Naive B cell (primary cell): ENCODE results near the gene IL17RA. TPM values are rescaled to one million over a fixed set of nuclear protein-coding genes. Genes with fewer than 3 reads are reported as not detected.
A peak's percentile ranks its signal among the peaks of the same experiment; 100 is the strongest.

Experiments used
- ATAC-seq, 2 donors: fragments of 150-1000 bp; cut with Tn5 transposase; 2 replicates each; pipeline ENCODE4 v1.10.0; 2021; ENCODE audit warnings: low read depth in 2 of 2, mild to moderate bottlenecking in 2 of 2, moderate library complexity in 2 of 2
- DNase-seq: peaks from one replicate; pipeline ENCODE4 v3.0.0; 2022
- H3K27ac Mint-ChIP-seq, 6 donors: one replicate each; pipeline ENCODE4 v1.8.0; 2020 to 2022; ENCODE audit warnings: mild to moderate bottlenecking in 6 of 6, mixed read lengths in 6 of 6, moderate library complexity in 5 of 6, inconsistent platforms in 2 of 6
- H3K27me3 Mint-ChIP-seq, 3 donors: one replicate each; pipeline ENCODE4 v1.8.0; 2021 to 2022; ENCODE audit warnings: mixed read lengths in 3 of 3, mild to moderate bottlenecking in 1 of 3
- H3K36me3 Mint-ChIP-seq, 2 donors: one replicate each; pipeline ENCODE4 v1.8.0; 2020 to 2022; ENCODE audit warnings: mixed read lengths in 2 of 2, inconsistent platforms in 1 of 2, mild to moderate bottlenecking in 1 of 2
- H3K4me1 Mint-ChIP-seq, 3 donors: one replicate each; pipeline ENCODE4 v1.8.0; 2020 to 2022; ENCODE audit warnings: mixed read lengths in 3 of 3, inconsistent platforms in 1 of 3, mild to moderate bottlenecking in 1 of 3, moderate library complexity in 1 of 3
- H3K4me3 Mint-ChIP-seq, 8 donors: one replicate each; pipeline ENCODE4 v1.8.0; 2020 to 2022; ENCODE audit warnings: mild to moderate bottlenecking in 8 of 8, mixed read lengths in 8 of 8, moderate library complexity in 8 of 8, inconsistent platforms in 2 of 8
- H3K9me3 Mint-ChIP-seq, 7 donors: one replicate each; pipeline ENCODE4 v1.8.0; 2020 to 2022; ENCODE audit warnings: mixed read lengths in 7 of 7, mild to moderate bottlenecking in 5 of 7, inconsistent platforms in 2 of 7, moderate library complexity in 1 of 7
- polyA plus RNA-seq, 6 donors: library from polyadenylated mRNA; unstranded; fragments of 300-500 nt; fragmentation: Illumina TruSeq; gene quantifications; one replicate each; pipeline ENCODE4 v1.2.3, GENCODE V29; 2021; ENCODE audit warnings: low read depth in 6 of 6

The IL17RA gene
- polyA plus RNA-seq, 6 donors from 2014 or later: 6.4 to 14.7 (median 9.2) TPM

DNA sequence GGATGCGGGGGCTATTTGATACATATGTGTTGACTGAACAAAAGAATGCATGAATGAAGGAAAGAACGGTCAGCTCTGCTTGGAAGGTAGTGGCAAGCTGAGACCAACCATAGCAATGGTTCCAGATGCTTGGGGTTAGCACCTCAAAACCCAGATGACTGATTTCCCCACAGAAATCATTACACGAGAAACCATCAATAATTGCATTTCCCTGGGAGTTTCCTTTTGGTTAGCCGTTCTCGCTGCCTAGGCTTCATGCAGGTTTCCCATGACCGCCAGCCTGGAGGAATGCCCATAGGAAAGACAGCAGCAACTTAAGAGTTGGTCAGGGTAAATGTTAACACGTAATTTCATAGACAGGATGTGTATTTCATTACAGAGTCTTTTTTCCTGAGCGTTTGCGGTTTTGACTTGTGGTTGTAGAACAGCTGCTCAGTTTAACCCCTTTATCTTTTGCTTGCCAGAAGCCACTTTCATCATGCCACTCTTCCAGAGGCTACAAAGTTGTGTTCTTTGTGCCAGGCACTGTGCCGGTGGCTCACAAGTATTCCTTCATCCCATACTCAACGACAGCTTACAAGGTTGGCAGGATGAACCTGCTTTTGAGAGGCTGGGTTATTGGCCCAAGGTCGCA is 2.8 kb downstream of the IL17RA start:
- Mint-ChIP-seq H3K36me3 (no peaks in the 10 kb centered on the region), H3K4me1 (peaks cover 42 to 52% (median 47%) of the 10 kb centered on the region in 3 donors), H3K27ac (peak overlapping the region; percentile 13 to 84 (median 58)), H3K4me3 (peak overlapping the region; percentile 52 to 90 (median 88)), H3K9me3 (no peaks in the 10 kb centered on the region), H3K27me3 (no peaks in the 10 kb centered on the region)
- DNase-seq: peak; percentile 57
- peak; percentile 14 for ATAC-seq

DNA sequence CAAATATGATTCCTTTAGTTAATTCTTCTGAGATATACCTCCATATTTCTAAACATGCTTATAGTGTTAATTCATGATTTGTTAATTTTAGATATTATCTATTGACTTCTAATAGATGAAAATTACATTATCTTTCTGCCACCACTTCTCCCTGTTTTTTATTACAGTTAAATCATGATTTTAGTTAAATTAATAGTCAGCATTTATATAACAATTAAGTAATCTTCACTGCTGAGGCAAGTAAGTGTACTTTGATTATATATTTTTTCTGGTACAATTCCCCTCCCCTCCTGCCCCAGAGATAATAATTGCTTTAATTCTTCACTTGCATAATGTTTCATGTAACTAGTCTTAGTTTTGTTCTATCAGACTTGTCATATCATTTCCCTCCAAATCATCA is 5.8 kb downstream of the IL17RA start:
- Mint-ChIP-seq H3K36me3 (no peaks in the 10 kb centered on the region), H3K9me3 (no peaks in the 10 kb centered on the region), H3K4me1 (peaks cover 30 to 49% (median 42%) of the 10 kb centered on the region in 3 donors), H3K27me3 (no peaks in the 10 kb centered on the region), H3K27ac (no peak overlapping the region), H3K4me3 (no peak overlapping the region)
- no peak for ATAC-seq
- DNase-seq: no peak

DNA sequence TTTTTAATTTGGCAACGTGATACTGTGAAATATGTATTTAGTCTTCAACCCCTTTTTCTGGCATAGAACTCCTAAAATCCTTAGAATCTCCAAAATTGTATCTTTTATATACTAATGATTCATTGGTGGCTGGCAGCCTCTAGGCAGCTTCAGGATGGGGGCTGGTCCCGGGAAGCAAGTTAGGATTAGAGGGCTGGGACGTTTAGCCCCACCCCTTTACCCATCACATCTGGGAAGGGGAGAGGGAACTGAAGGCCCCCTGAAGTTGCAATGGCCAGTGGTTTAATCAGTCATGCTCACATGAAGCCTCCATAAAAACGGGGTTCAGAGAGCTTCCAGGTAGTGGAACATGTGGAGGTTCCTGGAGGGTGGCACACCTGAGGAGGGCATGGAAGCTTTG is 7.1 kb downstream of the IL17RA start:
- Mint-ChIP-seq H3K27ac (no peak overlapping the region), H3K36me3 (no peaks in the 10 kb centered on the region), H3K9me3 (no peaks in the 10 kb centered on the region), H3K4me1 (peaks cover 20 to 38% (median 34%) of the 10 kb centered on the region in 3 donors), H3K4me3 (peak overlapping the region in 1 of 8 donors; percentile 37), H3K27me3 (no peaks in the 10 kb centered on the region)
- no peak for DNase-seq
- ATAC-seq: no peak

DNA sequence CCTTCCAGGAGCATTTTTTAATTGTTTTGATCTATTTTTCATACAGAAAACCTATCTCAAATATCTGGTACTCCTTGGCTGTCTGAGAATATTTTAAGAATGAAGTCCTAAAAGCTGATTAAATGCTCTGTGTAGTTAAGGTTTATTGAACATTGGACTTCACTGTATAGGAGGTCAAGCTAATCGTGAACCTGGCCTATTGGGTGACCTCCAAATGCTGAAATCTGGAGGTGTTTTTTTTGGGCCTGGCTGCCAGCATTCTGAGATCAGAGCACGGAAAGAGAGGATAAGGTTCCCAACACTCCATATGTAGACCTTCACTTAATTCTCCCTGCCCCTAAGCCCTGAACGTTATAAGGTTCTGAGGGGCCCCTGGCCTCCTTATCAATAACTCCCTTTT is 8.3 kb downstream of the IL17RA start:
- H3K4me3 Mint-ChIP-seq: no peak overlapping the region
- DNase-seq (no peak), ATAC-seq (no peak)
- no peaks in the 10 kb centered on the region for H3K9me3 Mint-ChIP-seq
- no peaks in the 10 kb centered on the region for H3K36me3 Mint-ChIP-seq
- H3K4me1 Mint-ChIP-seq: peaks cover 16 to 37% (median 33%) of the 10 kb centered on the region in 3 donors
- peak overlapping the region in 2 of 6 donors; percentile 12 to 60 for H3K27ac Mint-ChIP-seq
- H3K27me3 Mint-ChIP-seq: no peaks in the 10 kb centered on the region

DNA sequence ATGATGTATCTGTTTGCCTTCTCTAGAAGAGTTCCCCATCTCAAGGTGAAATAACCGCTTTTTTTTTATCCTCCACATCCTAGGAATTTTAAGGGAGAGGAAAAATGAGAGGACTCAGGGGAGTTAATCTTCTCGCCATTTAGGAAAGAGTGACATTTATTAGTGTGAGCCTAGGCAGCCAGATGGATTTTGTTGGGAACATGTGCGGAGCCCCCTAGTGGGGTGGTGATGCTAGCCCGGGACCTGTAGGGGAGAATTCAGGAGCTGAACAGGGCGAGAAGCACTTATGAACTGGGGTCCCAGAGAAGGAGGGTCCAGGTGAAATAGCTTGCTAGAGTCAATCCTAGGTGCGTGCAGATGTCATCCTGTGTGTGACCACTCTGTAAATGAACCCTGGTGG is 10.7 kb downstream of the IL17RA start:
- Mint-ChIP-seq H3K4me3 (no peak overlapping the region), H3K4me1 (peaks cover 25 to 41% (median 40%) of the 10 kb centered on the region in 3 donors), H3K27me3 (no peaks in the 10 kb centered on the region), H3K27ac (peak overlapping the region in 2 of 6 donors; percentile 13 to 30), H3K36me3 (peaks cover 0 to 8% of the 10 kb centered on the region in 2 donors), H3K9me3 (no peaks in the 10 kb centered on the region)
- ATAC-seq: no peak
- no peak for DNase-seq

DNA sequence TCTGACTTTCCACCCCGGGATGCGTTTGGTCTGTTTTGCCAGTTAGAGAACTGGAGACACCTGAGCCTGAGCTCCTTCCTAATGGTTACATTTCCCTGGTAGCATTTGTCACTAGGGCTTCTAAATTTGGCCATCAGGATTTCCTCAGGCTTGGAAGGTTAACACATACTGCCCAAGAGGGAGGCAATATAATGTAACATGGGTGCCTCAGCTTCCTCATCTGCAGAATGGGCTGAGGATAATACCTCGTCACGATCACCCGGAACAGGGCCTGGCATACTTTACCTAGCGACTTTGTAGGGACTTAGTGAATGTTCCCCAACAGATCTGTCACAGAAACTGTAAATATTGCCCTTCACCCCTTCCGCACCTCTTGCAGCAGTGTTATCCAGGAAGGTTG is 11.3 kb downstream of the IL17RA start:
- Mint-ChIP-seq H3K4me1 (peaks cover 25 to 38% (median 36%) of the 10 kb centered on the region in 3 donors), H3K27me3 (no peaks in the 10 kb centered on the region), H3K27ac (no peak overlapping the region), H3K9me3 (no peaks in the 10 kb centered on the region), H3K4me3 (no peak overlapping the region), H3K36me3 (peaks cover 4 to 13% of the 10 kb centered on the region in 2 donors)
- ATAC-seq (no peak), DNase-seq (no peak)

DNA sequence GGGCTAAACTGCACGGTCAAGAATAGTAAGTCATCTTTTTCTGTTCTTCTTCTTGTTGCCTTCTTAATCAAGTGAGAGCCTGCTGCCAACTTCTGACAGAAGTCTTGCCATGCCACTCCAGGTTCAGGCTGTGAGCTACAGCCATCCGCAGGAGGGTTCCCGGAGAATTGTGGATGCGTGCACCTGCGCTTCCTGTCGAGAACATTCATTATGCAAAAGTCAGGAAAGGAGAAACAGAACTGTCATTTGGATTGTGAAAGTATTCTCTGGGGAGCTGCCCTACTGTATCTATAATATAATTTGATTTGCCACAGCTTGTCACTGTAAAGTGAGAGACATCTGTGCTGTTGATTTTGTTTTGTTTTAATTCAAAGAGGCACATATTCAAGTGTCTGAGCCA is 12.3 kb downstream of the IL17RA start:
- H3K27me3 Mint-ChIP-seq: no peaks in the 10 kb centered on the region
- no peak for DNase-seq
- peaks cover 25 to 36% (median 31%) of the 10 kb centered on the region in 3 donors for H3K4me1 Mint-ChIP-seq
- no peak for ATAC-seq
- H3K27ac Mint-ChIP-seq: peak overlapping the region in 5 of 6 donors; percentile 43 to 96 (median 88)
- H3K9me3 Mint-ChIP-seq: no peaks in the 10 kb centered on the region
- peaks cover 10 to 23% of the 10 kb centered on the region in 2 donors for H3K36me3 Mint-ChIP-seq
- peak overlapping the region in 1 of 8 donors; percentile 9 for H3K4me3 Mint-ChIP-seq

DNA sequence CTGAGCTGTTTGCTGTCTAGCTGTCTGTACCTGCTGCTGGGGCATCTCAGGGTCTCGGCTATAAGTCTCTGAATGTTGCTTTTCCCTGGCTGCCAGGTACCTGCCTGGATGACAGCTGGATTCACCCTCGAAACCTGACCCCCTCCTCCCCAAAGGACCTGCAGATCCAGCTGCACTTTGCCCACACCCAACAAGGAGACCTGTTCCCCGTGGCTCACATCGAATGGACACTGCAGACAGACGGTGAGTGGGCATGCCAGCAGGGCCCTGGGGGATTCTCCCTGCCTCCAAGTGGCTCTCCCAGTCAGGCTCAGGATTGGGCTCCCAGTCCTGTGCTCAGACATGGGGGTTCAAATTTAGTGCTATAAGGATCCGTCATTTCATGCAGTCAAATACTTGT is 12.9 kb downstream of the IL17RA start:
- peak overlapping the region in 2 of 6 donors; percentile 44 to 54 for H3K27ac Mint-ChIP-seq
- no peaks in the 10 kb centered on the region for H3K9me3 Mint-ChIP-seq
- no peaks in the 10 kb centered on the region for H3K27me3 Mint-ChIP-seq
- H3K4me1 Mint-ChIP-seq: peaks cover 25 to 32% (median 31%) of the 10 kb centered on the region in 3 donors
- no peak overlapping the region for H3K4me3 Mint-ChIP-seq
- DNase-seq (no peak), ATAC-seq (no peak)
- H3K36me3 Mint-ChIP-seq: peaks cover 14 to 29% of the 10 kb centered on the region in 2 donors

DNA sequence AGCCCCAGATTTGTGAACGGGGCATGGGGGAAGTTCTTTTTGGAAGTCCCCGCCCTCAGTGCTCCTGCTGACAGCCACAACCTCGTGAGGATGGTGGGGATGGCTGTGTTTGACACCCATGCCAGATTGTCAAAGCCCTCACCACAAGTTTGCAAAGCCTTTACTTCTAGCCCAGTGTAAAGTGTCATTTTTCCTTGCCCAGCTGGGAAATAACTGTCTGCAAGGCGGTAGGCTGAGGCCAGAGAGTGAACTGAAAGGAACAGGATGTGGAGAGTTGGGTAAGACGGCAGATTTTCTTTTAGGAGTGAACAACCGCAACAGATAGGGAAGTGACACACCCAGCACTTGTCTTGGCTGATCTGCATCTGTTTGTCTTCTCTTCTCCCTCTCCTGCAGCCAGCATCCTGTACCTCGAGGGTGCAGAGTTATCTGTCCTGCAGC is 13.6 kb downstream of the IL17RA start:
- Mint-ChIP-seq H3K36me3 (peaks cover 14 to 33% of the 10 kb centered on the region in 2 donors), H3K27ac (peak overlapping the region in 2 of 6 donors; percentile 16 to 57), H3K27me3 (no peaks in the 10 kb centered on the region), H3K9me3 (no peaks in the 10 kb centered on the region), H3K4me3 (peak overlapping the region in 5 of 8 donors; percentile 9 to 59 (median 46)), H3K4me1 (peaks cover 27 to 31% (median 28%) of the 10 kb centered on the region in 3 donors)
- DNase-seq (no peak), ATAC-seq (peak; percentile 61 to 73)

DNA sequence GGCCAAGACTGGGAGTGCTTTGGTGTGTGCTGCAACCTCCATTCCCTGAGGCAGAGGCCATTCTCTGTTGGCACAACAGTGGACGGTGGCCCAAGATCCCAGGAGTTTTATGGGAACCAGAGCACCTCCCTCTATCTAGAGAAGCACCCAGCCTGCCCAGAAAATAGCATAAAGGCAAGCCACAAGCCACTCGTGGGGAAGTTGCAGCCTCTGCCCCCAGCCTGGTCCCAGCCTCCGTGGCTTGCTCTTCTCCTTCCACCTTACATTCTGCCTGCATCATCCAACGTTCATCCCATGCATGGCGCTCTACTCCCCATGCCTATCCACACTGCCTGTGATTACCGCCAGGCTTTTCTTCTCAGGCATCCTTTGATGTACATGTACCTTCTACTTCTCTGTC is 15.8 kb downstream of the IL17RA start:
- H3K27me3 Mint-ChIP-seq: no peaks in the 10 kb centered on the region
- H3K4me1 Mint-ChIP-seq: peaks cover 23 to 31% (median 28%) of the 10 kb centered on the region in 3 donors
- ATAC-seq: no peak
- peaks cover 14 to 36% of the 10 kb centered on the region in 2 donors for H3K36me3 Mint-ChIP-seq
- H3K27ac Mint-ChIP-seq: peak overlapping the region in 2 of 6 donors; percentile 96
- no peaks in the 10 kb centered on the region for H3K9me3 Mint-ChIP-seq
- no peak for DNase-seq
- H3K4me3 Mint-ChIP-seq: no peak overlapping the region

DNA sequence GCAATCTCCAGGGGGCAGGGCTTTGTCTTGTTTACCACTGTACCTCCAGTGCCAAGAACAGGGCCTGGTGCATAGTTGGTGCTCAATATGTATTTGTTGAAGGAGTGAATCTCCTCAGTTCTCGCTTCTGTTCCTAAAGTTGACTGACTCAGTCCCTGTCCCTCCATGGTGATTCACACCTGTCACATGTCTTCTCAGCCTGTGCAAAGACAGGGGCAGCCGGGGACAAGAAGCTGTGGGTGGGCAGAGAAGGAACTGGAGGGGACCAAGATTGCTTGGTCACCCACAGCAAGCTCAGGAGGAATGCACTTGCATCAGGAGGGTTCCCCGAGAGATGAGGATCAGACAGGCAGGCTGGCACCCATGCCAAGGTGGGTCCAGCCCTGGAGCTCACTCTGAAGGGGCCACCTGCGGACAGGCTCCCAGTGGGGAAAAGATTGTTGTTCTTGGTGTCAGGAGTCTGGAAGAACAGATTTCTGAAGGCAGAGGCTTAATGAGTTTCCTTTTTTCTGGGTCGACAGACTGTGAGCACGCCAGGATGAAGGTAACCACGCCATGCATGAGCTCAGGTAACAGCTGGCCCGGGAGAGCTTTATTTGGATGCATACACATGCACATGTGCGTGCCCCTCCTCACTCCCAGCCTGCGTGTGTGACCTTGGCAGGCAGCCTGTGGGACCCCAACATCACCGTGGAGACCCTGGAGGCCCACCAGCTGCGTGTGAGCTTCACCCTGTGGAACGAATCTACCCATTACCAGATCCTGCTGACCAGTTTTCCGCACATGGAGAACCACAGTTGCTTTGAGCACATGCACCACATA is 16.9 kb downstream of the IL17RA start:
- H3K4me1 Mint-ChIP-seq: peaks cover 25 to 39% (median 28%) of the 10 kb centered on the region in 3 donors
- H3K27me3 Mint-ChIP-seq: no peaks in the 10 kb centered on the region
- ATAC-seq (no peak), DNase-seq (no peak)
- no peaks in the 10 kb centered on the region for H3K9me3 Mint-ChIP-seq
- H3K36me3 Mint-ChIP-seq: peaks cover 14 to 36% of the 10 kb centered on the region in 2 donors
- peak overlapping the region in 2 of 6 donors; percentile 19 to 33 for H3K27ac Mint-ChIP-seq
- no peak overlapping the region for H3K4me3 Mint-ChIP-seq

DNA sequence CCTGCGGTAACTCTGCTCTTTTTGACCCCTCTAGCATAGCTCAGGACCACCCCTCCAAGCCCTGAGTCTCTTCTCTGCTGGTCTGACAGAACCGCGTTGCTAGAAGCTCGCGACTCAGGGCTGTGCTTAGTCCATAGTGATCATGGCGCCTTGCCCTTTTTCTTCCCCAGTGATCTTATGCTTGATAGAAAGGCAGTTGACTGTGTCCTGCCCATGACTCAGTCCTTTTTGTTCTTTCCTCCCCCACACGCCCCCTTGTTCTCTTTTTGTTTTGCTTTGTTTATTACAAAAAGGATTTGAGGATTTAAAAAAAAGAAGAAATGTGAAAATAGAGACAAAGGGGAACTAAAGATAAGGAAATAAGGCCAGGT is 17.5 kb downstream of the IL17RA start:
- Mint-ChIP-seq H3K4me1 (peaks cover 24 to 38% (median 24%) of the 10 kb centered on the region in 3 donors), H3K27me3 (no peaks in the 10 kb centered on the region), H3K9me3 (no peaks in the 10 kb centered on the region), H3K36me3 (peaks cover 14 to 36% of the 10 kb centered on the region in 2 donors), H3K27ac (peak overlapping the region in 2 of 6 donors; percentile 20 to 31), H3K4me3 (no peak overlapping the region)
- ATAC-seq (no peak), DNase-seq (no peak)

DNA sequence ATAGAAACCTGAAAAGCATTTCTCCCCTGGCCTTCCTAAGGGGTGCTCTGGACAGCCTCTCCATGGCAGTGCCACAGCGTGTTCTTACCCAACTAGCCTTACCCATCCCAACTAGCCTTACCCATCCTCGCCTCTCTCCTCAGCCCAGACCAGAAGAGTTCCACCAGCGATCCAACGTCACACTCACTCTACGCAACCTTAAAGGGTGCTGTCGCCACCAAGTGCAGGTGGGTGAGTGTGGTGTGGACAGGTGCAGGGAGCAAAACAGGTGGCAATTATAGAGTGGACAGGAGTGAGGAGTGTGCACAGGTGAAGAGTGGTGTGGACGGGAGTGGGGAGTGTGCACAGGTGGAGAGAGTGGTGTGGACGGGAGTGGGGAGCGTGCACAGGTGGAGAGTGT is 18.6 kb downstream of the IL17RA start:
- ATAC-seq (no peak), DNase-seq (no peak)
- Mint-ChIP-seq H3K36me3 (peaks cover 14 to 36% of the 10 kb centered on the region in 2 donors), H3K27ac (peak overlapping the region in 1 of 6 donors; percentile 88), H3K4me3 (no peak overlapping the region), H3K9me3 (no peaks in the 10 kb centered on the region), H3K27me3 (no peaks in the 10 kb centered on the region), H3K4me1 (peaks cover 14 to 30% (median 18%) of the 10 kb centered on the region in 3 donors)
